ENCODE measurements around the gene TECTA.

Gene TECTA

GRCh38 chr11:121132211-121132976 lies 31.4 kb downstream of the TECTA start:
- Histone ChIP-seq H3K9ac (ENCODE audit: low read depth, low read length) (no peak overlapping the region), H3K4me3 (ENCODE audit: low read length) (no peak overlapping the region), H3K9me3 (replicated peaks; ENCODE audit: low read length) (no peaks in the 10 kb centered on the region), H3K36me3 (ENCODE audit: insufficient read depth, low read length) (no peaks in the 10 kb centered on the region), H3K4me1 (ENCODE audit: control insufficient read depth, insufficient read depth, low read length) (no peaks in the 10 kb centered on the region), H3K27me3 (ENCODE audit: control insufficient read depth, insufficient read depth, low read length) (no peaks in the 10 kb centered on the region), H3K4me2 (ENCODE audit: low read length) (no peak overlapping the region)

GRCh38 chr11:121134741-121135312 lies 33.8 kb downstream of the TECTA start:
- Histone ChIP-seq H3K9ac (ENCODE audit: low read depth, low read length) (no peak overlapping the region), H3K27me3 (ENCODE audit: control insufficient read depth, insufficient read depth, low read length) (no peaks in the 10 kb centered on the region), H3K36me3 (ENCODE audit: insufficient read depth, low read length) (no peaks in the 10 kb centered on the region), H3K9me3 (replicated peaks; ENCODE audit: low read length) (no peaks in the 10 kb centered on the region), H3K4me1 (ENCODE audit: control insufficient read depth, insufficient read depth, low read length) (no peaks in the 10 kb centered on the region), H3K4me2 (ENCODE audit: low read length) (no peak overlapping the region), H3K4me3 (ENCODE audit: low read length) (no peak overlapping the region)

GRCh38 chr11:121137005-121137404 lies 36.0 kb downstream of the TECTA start:
- Histone ChIP-seq H3K4me3 (ENCODE audit: low read length) (no peak overlapping the region), H3K27me3 (ENCODE audit: control insufficient read depth, insufficient read depth, low read length) (no peaks in the 10 kb centered on the region), H3K4me2 (ENCODE audit: low read length) (no peak overlapping the region), H3K4me1 (ENCODE audit: control insufficient read depth, insufficient read depth, low read length) (peaks cover 3% of the 10 kb centered on the region), H3K9me3 (replicated peaks; ENCODE audit: low read length) (no peaks in the 10 kb centered on the region), H3K9ac (ENCODE audit: low read depth, low read length) (no peak overlapping the region), H3K36me3 (ENCODE audit: insufficient read depth, low read length) (no peaks in the 10 kb centered on the region)

GRCh38 chr11:121138259-121138658 lies 37.2 kb downstream of the TECTA start:
- H3K4me2 ChIP-seq (ENCODE audit: low read length): no peak overlapping the region
- H3K27me3 ChIP-seq (ENCODE audit: control insufficient read depth, insufficient read depth, low read length): no peaks in the 10 kb centered on the region
- H3K9ac ChIP-seq (ENCODE audit: low read depth, low read length): no peak overlapping the region
- peaks cover 3% of the 10 kb centered on the region for H3K4me1 ChIP-seq (ENCODE audit: control insufficient read depth, insufficient read depth, low read length)
- H3K4me3 ChIP-seq (ENCODE audit: low read length): no peak overlapping the region
- no peaks in the 10 kb centered on the region for H3K9me3 ChIP-seq (replicated peaks; ENCODE audit: low read length)
- H3K36me3 ChIP-seq (ENCODE audit: insufficient read depth, low read length): no peaks in the 10 kb centered on the region

- Histone ChIP-seq H3K36me3 (ENCODE audit: insufficient read depth, low read length) (no peaks in the 10 kb centered on the region), H3K9me3 (replicated peaks; ENCODE audit: low read length) (no peaks in the 10 kb centered on the region), H3K4me2 (ENCODE audit: low read length) (no peak overlapping the region), H3K4me1 (ENCODE audit: control insufficient read depth, insufficient read depth, low read length) (peaks cover 3% of the 10 kb centered on the region), H3K9ac (ENCODE audit: low read depth, low read length) (no peak overlapping the region), H3K4me3 (ENCODE audit: low read length) (no peak overlapping the region), H3K27me3 (ENCODE audit: control insufficient read depth, insufficient read depth, low read length) (no peaks in the 10 kb centered on the region)
Measured at GRCh38 chr11:121140369-121140768, 39.3 kb downstream of the TECTA start.

- Histone ChIP-seq H3K4me2 (ENCODE audit: low read length) (no peak overlapping the region), H3K4me3 (ENCODE audit: low read length) (no peak overlapping the region), H3K27me3 (ENCODE audit: control insufficient read depth, insufficient read depth, low read length) (no peaks in the 10 kb centered on the region), H3K4me1 (ENCODE audit: control insufficient read depth, insufficient read depth, low read length) (peaks cover 3% of the 10 kb centered on the region), H3K9me3 (replicated peaks; ENCODE audit: low read length) (no peaks in the 10 kb centered on the region), H3K9ac (ENCODE audit: low read depth, low read length) (no peak overlapping the region), H3K36me3 (ENCODE audit: insufficient read depth, low read length) (no peaks in the 10 kb centered on the region)
Measured at GRCh38 chr11:121141066-121141465, 40.0 kb downstream of the TECTA start.

- no peaks in the 10 kb centered on the region for H3K27me3 ChIP-seq (ENCODE audit: control insufficient read depth, insufficient read depth, low read length)
- peaks cover 3% of the 10 kb centered on the region for H3K4me1 ChIP-seq (ENCODE audit: control insufficient read depth, insufficient read depth, low read length)
- no peak overlapping the region for H3K4me3 ChIP-seq (ENCODE audit: low read length)
- no peak overlapping the region for H3K4me2 ChIP-seq (ENCODE audit: low read length)
- no peaks in the 10 kb centered on the region for H3K9me3 ChIP-seq (replicated peaks; ENCODE audit: low read length)
- no peaks in the 10 kb centered on the region for H3K36me3 ChIP-seq (ENCODE audit: insufficient read depth, low read length)
- no peak overlapping the region for H3K9ac ChIP-seq (ENCODE audit: low read depth, low read length)
Measured at GRCh38 chr11:121143921-121144320, 42.9 kb downstream of the TECTA start.

GRCh38 chr11:121144723-121145122 lies 43.7 kb downstream of the TECTA start:
- no peak overlapping the region for H3K4me3 ChIP-seq (ENCODE audit: low read length)
- H3K36me3 ChIP-seq (ENCODE audit: insufficient read depth, low read length): no peaks in the 10 kb centered on the region
- H3K9ac ChIP-seq (ENCODE audit: low read depth, low read length): no peak overlapping the region
- H3K4me1 ChIP-seq (ENCODE audit: control insufficient read depth, insufficient read depth, low read length): peaks cover 3% of the 10 kb centered on the region
- H3K27me3 ChIP-seq (ENCODE audit: control insufficient read depth, insufficient read depth, low read length): no peaks in the 10 kb centered on the region
- no peaks in the 10 kb centered on the region for H3K9me3 ChIP-seq (replicated peaks; ENCODE audit: low read length)
- H3K4me2 ChIP-seq (ENCODE audit: low read length): no peak overlapping the region

GRCh38 chr11:121145826-121146225 lies 44.8 kb downstream of the TECTA start:
- Histone ChIP-seq H3K27me3 (ENCODE audit: control insufficient read depth, insufficient read depth, low read length) (no peaks in the 10 kb centered on the region), H3K4me3 (ENCODE audit: low read length) (no peak overlapping the region), H3K4me1 (ENCODE audit: control insufficient read depth, insufficient read depth, low read length) (peaks cover 3% of the 10 kb centered on the region), H3K36me3 (ENCODE audit: insufficient read depth, low read length) (no peaks in the 10 kb centered on the region), H3K9me3 (replicated peaks; ENCODE audit: low read length) (no peaks in the 10 kb centered on the region), H3K4me2 (ENCODE audit: low read length) (no peak overlapping the region), H3K9ac (ENCODE audit: low read depth, low read length) (no peak overlapping the region)

- Histone ChIP-seq H3K36me3 (ENCODE audit: insufficient read depth, low read length) (no peaks in the 10 kb centered on the region), H3K4me1 (ENCODE audit: control insufficient read depth, insufficient read depth, low read length) (no peaks in the 10 kb centered on the region), H3K4me2 (ENCODE audit: low read length) (no peak overlapping the region), H3K9ac (ENCODE audit: low read depth, low read length) (no peak overlapping the region), H3K27me3 (ENCODE audit: control insufficient read depth, insufficient read depth, low read length) (no peaks in the 10 kb centered on the region), H3K4me3 (ENCODE audit: low read length) (no peak overlapping the region), H3K9me3 (replicated peaks; ENCODE audit: low read length) (no peaks in the 10 kb centered on the region)
Measured at GRCh38 chr11:121149116-121149515, 48.1 kb downstream of the TECTA start.

- no peak overlapping the region for H3K9ac ChIP-seq (ENCODE audit: low read depth, low read length)
- no peaks in the 10 kb centered on the region for H3K36me3 ChIP-seq (ENCODE audit: insufficient read depth, low read length)
- no peak overlapping the region for H3K4me3 ChIP-seq (ENCODE audit: low read length)
- peaks cover 3% of the 10 kb centered on the region for H3K27me3 ChIP-seq (ENCODE audit: control insufficient read depth, insufficient read depth, low read length)
- H3K4me1 ChIP-seq (ENCODE audit: control insufficient read depth, insufficient read depth, low read length): no peaks in the 10 kb centered on the region
- no peaks in the 10 kb centered on the region for H3K9me3 ChIP-seq (replicated peaks; ENCODE audit: low read length)
- H3K4me2 ChIP-seq (ENCODE audit: low read length): no peak overlapping the region
Measured at GRCh38 chr11:121151207-121151688, 50.2 kb downstream of the TECTA start.

GRCh38 chr11:121152764-121153163 lies 51.7 kb downstream of the TECTA start:
- H3K27me3 ChIP-seq (ENCODE audit: control insufficient read depth, insufficient read depth, low read length): peaks cover 3% of the 10 kb centered on the region
- H3K4me1 ChIP-seq (ENCODE audit: control insufficient read depth, insufficient read depth, low read length): no peaks in the 10 kb centered on the region
- H3K9me3 ChIP-seq (replicated peaks; ENCODE audit: low read length): no peaks in the 10 kb centered on the region
- H3K36me3 ChIP-seq (ENCODE audit: insufficient read depth, low read length): no peaks in the 10 kb centered on the region
- no peak overlapping the region for H3K4me3 ChIP-seq (ENCODE audit: low read length)
- H3K9ac ChIP-seq (ENCODE audit: low read depth, low read length): no peak overlapping the region
- no peak overlapping the region for H3K4me2 ChIP-seq (ENCODE audit: low read length)

Measured in skeletal muscle satellite cell (primary cell).